ENCODE data around the gene ZBTB20.
A peak's percentile ranks its signal among the peaks of the same experiment; 100 is the strongest.

Gene ZBTB20

DNA sequence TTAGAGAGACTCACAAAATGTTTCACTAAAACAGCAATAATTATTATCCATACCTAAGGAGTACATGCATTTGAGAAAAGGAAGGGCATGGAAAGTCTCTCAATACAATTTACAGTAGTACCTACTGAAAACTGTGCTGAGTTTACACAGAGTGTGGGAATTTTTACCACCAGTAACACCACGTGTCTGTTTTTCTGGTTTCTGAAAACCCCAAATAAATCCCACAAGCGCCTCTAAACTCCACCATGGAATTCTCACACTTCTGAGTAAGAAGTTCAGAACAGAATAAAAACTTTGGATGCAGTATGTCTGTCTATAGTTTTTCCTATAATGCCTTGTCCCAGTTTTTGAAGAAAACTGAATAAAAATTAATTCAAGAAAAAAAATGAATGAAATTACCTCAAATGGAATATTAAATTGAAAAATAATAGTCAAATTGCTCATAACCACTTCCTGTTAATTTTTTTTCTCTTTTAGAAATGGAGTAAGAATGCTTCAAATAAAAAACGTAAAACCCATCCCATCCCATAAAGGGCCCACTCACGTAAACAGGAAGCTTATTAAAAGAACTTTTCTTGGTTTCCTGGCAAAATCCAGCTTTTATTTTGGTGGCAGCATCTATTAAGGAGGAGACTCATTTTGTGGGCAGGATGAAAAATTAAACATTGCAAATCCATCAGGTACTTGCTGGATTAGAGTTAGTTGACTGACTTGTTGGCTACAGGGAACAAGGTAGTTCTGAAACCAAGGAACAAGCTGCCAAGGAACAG, 475.2 kb downstream of the ZBTB20 start:
- DNase-seq (ENCODE audit: low spot score): no peak

DNA sequence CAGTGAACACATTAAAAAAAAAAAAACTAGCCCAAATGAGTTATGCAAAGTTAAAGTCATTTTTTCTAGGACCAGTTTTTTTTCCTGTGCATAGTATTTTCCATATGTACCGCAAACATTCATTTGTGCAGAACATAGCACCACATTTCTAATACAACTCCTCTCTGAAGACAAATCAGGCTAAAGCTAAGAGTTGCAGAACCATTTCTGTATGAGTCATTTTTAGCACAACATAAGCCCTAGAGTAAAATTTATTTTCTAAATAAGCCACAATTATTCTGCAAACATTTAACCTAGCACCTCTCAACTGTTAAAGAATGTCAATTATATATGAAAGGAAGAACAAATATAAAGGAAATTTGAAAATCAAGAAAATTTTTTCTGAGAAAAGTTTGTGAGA, 477.5 kb downstream of the ZBTB20 start:
- peak; percentile 13 for DNase-seq (ENCODE audit: low spot score)

DNA sequence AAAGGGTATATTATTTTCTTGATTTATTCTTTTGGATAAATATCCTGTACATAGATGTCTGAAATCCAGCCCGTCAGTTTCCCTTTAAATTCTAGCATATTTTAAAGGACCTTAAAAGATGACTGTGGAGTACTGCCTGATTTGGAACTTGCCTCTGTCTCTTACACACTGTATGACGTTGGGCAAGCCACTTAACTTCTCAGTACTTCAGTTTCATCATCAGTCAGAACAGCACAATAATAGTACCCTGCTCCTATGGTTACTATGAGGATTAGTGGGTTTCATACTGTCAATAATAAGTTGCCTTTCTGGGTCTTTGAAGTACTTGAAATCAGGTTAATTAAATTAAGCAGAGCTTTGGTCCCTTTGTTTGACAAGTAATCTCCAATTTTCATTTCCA, 479.0 kb downstream of the ZBTB20 start:
- DNase-seq (ENCODE audit: low spot score): no peak

DNA sequence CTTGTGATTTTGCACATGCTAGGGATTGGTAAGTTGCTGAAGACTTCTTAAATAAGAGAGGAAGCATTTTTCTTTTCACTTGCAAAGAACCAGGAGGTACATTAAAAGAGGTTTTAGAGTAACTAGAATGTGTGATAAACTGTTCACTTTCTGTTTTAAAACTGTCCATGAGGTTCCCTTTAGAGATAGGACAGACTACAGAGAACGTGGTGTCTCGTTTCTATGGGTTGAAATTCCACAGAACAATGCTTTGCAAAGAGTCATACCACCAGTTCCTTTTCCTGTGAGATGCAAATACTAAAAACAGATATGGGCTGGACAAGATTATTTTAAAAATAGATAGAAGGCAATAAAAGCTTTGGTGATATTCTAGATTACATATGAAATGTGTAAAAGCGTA, 480.5 kb downstream of the ZBTB20 start:
- no peak for DNase-seq (ENCODE audit: low spot score)

- no peak for DNase-seq (ENCODE audit: low spot score)
Measured at GRCh38 chr3:114664006-114664405, 483.1 kb downstream of the ZBTB20 start.

DNA sequence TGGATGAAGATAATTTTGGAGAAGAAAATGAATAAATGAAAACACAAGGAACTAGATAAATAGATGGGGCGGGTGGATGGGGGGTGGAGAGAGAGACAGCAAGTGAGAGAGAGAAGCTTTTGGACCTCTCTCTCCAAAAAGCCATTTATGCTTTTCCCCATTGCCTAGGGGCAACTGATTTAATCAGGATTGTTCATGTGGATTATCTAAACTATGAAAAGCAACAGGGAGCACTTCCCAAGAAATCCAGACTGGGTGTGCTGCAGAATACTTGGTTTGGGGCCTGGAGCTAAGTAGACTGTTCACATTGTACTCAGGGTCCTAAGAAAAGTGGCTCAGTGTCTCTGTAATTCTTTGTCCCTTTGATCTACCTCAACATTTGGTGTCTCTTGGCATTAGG, 486.3 kb downstream of the ZBTB20 start:
- DNase-seq (ENCODE audit: low spot score): no peak

DNA sequence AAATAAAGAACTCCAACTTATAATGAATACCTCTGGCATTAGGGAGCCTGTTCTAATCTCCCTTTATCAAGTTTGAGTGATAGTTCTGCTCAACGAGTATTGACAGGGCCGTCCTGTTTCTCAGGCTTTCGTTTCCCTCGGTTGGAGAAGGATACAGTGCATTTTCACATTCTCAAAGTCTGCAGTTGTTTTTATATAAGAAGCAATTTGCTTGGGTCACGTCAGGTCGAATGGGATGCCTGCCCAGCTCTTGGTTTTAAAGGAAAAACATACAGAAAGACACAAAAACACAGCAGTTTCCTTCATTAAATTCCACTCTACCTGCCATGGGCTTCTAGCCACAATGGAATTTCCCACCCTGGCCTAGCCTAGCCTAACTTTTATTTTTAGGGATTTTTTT, 487.0 kb downstream of the ZBTB20 start:
- DNase-seq (ENCODE audit: low spot score): peak; percentile 29

GRCh38 chr3:114659109-114660061, 487.7 kb downstream of the ZBTB20 start:
- peak; percentile 9 for DNase-seq (ENCODE audit: low spot score)

- DNase-seq (ENCODE audit: low spot score): no peak
Measured at GRCh38 chr3:114651555-114651954, 495.5 kb downstream of the ZBTB20 start.

GRCh38 chr3:114650808-114651207, 496.3 kb downstream of the ZBTB20 start:
- peak; percentile 36 for DNase-seq (ENCODE audit: low spot score)

- peak; percentile 26 for DNase-seq (ENCODE audit: low spot score)
Measured at GRCh38 chr3:114649331-114649730, 497.8 kb downstream of the ZBTB20 start.

GRCh38 chr3:114646526-114646925, 500.6 kb downstream of the ZBTB20 start:
- no peak for DNase-seq (ENCODE audit: low spot score)

- no peak for DNase-seq (ENCODE audit: low spot score)
Measured at GRCh38 chr3:114645392-114645791, 501.7 kb downstream of the ZBTB20 start.

- no peak for DNase-seq (ENCODE audit: low spot score)
Measured at GRCh38 chr3:114644367-114644766, 502.7 kb downstream of the ZBTB20 start.

DNA sequence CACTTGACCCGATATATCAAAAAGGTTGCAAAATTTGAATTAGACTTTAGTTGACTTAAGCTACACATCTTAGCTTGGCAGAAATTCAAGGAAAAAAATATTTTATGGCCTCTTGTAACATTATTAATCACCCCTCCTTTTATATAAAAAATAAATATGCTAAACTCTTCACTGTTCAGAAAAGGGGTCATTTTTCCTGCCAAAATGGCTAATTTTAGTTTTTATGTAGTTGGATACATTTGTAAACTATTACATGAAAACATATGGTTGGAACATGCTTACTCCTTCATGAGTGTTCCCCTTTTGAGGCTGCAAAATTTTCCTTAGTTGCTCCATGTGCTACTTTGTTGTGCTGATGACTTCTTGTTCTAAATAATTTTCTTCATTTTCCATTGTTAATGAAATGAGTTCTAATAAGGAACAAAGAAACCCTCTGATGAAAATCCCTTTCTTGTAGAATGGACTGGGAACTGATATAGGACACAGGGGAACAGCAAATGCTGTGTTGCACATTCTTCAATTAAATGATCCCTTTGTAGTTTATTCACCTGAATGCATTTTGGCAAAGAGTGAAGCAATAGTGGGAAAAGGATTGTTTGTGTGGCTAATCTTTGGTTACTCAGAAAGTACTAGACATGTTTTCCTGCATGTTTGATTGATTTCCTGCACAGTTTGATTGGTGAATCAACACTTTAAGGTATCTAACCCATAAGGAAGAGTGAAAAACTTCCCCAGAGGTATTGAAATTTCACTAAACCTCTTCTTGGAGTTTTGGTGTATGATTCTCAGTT, 503.9 kb downstream of the ZBTB20 start:
- no peak for DNase-seq (ENCODE audit: low spot score)

DNA sequence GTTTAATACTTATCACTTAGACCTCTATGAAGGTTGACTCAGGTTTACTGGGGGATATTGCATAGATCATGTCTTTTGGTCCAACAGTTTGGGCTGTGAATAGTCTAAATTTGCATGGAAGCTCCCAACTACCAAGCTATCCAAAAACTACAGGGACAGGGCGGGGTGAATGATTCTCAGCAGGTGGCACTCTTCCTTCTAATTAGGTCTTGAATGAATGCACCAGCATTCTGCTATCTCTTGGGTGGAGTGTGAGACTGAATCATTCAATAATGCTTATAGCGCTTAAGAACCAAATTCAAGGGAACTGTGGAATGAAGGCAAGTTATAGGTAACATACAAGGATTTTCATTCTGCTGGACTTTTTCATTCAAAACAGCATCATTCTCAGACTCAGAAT, 507.0 kb downstream of the ZBTB20 start:
- DNase-seq (ENCODE audit: low spot score): no peak

- no peak for DNase-seq (ENCODE audit: low spot score)
Measured at GRCh38 chr3:114639171-114639570, 507.9 kb downstream of the ZBTB20 start.

GRCh38 chr3:114635878-114636277, 511.2 kb downstream of the ZBTB20 start:
- DNase-seq (ENCODE audit: low spot score): no peak

- no peak for DNase-seq (ENCODE audit: low spot score)
Measured at GRCh38 chr3:114634635-114635034, 512.5 kb downstream of the ZBTB20 start.

DNA sequence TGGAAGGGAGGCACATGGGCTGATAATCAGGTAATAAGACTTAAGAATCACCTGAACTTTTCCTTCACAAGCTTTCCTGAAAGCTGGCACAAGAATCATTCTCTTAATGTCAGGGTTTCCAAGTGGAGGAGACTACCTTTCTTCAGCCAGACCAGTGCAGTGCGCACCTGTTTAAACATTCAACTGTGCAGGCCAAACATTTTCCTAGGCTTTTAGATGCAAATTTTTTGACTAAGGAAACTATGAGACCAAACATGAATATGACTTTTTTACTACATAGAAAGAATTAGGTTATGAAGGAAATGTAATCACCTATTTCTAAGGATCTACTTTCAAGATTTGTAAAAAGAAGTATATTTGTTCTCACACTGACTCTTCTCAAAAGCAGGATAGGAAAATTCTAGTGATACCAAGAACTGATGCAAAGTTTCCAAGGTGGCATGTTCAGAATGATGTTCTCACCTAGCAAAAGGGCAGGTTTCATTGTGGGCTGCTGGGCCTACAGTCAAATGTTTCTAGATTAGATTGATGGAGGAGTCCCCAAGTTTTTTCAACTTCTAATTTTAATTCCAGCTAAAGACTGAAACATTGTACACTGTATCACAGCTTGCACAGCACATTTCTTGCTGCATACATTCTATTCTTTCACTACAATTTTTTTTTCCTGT, 514.2 kb downstream of the ZBTB20 start:
- DNase-seq (ENCODE audit: low spot score): no peak

GRCh38 chr3:114627770-114628169, 519.3 kb downstream of the ZBTB20 start:
- peak; percentile 60 for DNase-seq (ENCODE audit: low spot score)

DNA sequence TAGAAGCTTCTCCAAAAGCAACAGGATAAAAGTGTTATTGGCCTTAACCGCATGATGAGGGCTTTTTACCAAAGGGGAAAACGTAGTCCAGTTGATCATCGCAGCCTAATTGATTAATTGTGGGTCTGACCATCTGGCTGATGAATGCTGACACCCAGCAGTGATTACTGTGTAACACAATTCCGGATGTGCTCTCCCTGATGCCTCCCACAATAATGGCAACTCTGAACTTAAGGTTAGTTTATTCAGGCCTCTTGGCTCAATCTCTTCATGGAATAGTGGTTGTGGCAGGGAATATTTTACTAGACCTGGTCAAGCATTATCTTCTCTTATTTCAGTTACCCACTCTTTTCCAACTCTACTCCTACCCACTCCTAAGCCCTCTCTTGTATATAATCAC, 520.3 kb downstream of the ZBTB20 start:
- no peak for DNase-seq (ENCODE audit: low spot score)

Data from AG08395 (cell line).